Measurements from ENCODE around the gene NEMF.
"Not testable (repeated sequence)": the region's sequence is repeated elsewhere in the genome, so short reads cannot be mapped to it uniquely, and the experiment has no call there.

Gene NEMF

DNA sequence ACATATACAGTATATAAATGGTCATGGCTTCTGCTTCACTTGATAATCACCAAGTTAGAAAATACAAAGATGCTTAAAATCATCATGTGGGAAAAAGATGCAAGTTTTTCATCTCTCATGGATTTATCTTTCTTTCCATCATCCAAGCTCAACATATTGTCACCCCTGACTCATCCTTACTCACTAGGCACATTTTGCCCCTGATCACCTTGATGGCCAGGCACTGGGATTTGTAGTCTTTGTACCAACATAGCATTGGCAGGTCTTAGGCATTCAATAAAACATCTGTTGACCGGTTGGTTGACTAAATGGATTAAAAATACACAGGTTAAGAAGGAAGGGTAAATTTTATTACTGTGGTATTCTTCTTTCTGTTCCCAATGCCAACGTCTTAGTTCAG is 56.6 kb downstream of the NEMF start:
- DNase-seq = no peak

DNA sequence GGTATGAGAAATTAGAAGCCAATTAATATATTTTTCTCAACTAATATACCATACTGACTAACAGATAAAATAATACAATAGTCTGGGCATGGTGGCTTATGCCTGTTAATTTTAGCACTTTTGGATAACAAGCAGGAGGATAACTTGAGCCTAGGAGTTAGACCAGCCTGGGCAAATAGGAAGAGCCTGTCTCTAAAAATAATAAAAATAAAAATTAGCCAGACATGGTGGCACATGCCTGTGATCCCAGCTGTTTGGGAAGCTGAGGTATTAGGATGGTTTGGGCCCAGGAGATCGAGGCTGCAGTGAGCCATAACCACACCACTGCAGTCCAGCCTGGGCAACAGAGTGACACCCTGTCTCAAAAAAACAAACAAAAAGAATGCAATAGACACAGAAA is 60.0 kb downstream of the NEMF start:
- no peak for DNase-seq

DNA sequence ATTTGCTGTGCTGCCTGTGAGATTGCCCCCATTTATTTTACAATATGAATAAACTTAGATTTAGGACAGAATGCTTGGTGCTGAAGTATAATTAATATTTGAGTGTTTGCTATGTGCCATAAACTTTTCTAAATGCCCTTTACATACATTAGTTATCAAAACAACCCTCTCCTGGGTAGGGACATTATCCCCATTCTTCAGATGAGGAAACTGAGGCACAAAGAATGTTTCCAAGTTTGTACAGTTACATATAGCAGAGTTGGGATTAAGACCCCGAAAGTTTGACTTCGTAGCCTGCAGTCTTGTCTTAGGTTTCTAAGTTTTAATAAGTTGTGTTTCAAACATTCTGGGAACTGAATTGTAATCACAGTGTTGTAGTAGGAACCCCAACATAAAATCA is 66.3 kb downstream of the NEMF start:
- no peak for DNase-seq

DNA sequence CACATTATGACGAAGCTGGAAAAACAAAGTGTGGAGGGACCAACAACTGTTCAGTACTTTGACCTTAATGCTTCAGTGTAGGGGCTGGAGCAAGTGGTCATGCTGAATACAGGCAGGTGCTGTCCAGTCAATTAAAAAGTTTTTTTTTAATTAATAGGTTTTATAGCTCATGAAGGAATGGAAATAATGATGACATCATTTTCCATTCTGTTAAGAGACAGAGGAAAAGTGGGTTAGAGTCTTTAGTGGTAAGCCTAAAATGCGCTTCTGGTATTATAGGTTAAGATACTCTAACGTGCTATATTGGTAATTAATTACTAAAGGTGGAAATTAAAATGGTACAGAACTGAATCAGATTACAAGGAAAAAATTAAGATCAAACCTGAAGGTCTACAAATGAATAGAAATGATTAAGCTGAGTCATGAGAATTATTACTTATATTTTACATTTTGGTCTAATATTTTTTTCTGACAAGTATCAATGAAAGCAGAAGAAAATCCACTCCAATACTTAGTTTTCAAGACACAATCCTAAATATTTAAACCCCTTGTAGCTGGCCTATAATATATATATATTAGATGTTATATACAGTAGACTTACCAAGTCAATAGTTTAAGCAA is 69.1 kb downstream of the NEMF start:
- DNase-seq = no peak

DNA sequence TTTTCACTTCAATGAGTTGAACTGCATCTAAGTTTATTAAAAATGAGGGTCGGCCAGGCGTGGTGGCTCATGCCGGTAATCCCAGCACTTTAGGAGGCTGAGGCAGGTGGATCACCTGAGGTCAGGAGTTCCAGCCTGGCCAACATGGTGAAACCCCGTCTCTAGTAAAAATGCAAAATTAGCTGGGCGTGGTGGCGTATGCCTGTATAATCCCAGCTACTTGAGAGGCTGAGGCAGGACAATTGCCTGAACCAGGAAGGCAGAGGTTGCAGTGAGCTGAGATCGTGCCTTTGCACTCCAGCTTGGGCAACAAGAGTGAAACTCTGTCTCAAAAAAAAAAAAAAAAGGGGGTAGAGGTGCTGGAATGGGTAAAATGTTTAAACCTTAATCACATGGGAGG is 71.5 kb downstream of the NEMF start:
- not testable (repeated sequence) for DNase-seq

DNA sequence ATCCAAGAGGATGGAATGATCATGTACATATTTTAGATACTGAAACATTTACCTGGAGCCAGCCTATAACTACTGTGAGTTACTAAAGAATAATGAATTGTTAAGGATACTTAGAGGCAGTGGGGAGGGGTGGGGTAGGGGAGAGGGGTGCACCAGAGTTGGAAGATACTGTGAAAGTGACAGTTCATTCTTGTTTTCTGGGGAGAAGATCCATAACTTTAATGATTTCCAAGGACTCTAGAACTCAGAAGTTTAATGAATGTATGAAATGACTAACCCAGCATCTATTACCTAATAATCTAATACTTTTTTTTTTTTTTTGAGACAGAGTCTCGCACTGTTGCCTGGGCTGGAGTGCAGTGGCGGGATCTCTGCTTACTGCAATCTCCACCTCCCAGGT is 74.2 kb downstream of the NEMF start:
- no peak for DNase-seq

DNA sequence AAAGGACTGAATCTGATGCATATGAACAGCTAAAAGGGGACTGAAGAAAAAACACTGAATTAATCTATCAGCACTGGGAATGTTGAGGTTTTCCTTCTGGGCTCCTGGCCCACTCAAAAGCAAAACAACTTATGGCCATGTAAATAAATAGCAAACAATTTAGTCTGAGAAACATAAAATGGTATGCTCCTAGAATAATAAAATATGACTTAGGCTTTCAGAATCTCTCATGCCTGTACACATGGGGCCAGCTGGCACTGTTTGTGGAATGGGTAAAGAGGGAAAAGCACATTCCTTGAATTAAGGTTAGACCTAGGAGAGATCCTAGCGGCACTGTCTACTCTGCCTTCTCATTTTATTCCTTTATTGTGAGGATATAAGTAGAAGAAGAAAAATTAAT is 78.5 kb downstream of the NEMF start:
- DNase-seq = no peak

DNA sequence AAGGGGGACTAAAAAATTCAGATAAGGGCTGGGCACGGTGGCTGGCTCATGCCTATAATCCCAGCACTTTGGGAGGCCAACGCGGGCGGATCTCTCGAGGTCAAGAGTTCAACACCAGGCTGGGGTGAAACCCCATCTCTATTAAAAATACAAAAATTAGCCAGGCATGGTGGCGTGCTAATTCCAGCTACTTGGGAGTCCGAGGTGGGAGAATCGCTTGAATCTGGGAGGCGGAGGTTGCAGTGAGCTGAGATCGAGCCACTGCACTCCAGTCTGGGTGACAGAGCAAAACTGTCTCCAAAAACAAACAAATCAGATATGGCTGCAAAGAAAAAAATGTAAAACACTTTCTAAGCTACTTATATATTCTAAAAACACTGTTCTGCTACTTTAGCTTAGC is 80.9 kb downstream of the NEMF start:
- not testable (repeated sequence) for DNase-seq

DNA sequence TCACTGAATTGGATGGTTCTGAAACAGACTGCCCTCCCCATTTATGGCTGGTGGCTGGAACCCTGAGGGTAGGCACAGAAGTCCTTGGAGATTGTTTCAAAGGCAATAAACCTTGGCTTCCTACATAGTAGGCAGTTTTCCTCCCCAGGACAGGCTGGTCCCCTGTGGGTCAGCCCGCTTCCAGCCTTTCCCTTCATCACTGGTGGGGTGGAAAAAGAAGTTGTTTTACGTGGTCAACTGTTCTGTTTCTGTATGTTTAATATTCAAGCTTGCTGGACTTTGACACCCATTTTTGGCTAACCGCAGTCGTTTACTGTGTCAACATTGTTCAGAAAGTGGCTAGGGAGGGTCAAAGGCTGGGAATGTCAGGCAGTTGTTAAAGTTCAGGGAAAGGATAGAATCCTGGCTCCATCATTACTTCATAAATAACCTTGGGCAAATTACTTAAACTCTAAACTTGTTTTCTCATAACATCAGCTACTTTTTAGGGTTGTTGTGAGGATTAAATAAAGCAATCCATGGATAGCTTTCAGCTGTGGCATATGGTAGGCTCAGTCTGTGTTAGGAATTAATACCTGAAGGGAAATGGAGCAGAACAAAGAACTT is 82.3 kb downstream of the NEMF start:
- DNase-seq = no peak

DNA sequence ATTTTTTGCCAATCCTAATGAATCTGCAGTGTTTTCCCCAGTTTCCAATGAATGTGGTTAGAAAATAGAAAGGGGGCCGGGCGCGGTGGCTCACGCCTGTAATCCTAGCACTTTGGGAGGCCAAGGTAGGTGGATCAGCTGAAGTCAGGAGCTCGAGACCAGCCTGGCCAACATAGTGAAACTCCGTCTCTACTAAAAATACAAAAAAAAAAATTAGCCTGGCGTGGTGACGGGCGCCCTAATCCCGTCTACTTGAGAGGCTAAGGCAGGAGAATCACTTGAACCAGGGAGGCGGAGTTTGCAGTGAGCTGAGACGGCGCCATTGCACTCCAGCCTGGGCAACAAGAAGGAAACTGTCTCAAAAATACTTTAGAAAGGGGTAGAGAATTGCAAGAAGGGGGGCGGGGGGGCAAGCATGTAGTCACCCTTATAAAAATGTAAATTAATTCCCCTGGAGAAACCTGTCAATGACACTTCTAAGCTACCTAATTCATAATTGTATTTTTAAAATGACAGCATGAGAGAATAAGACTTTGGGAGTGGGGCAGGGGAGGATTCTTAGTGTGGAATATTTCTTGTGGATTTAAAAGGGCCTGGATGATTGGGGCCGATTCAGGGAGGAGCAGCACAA is 82.9 kb downstream of the NEMF start:
- no peak for DNase-seq

DNA sequence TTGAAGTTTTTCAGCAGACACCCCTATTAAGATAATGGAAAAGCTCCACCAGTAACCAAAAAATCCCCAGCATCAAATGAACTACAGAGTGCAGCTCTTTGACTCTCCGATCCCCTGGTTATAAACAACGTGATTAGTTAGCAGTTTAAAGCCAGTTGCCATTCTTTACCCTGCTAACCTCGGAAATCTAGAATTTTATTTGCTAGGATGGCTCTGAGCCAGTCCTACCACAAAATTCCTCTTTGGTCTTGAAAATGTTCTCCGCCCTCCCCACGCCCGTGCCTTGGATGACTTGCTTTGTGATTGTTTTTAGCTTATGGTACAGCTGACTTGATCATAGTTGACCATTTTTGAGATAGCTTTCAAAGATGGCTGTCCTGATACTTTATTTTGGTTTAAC is 83.4 kb downstream of the NEMF start:
- DNase-seq = no peak

DNA sequence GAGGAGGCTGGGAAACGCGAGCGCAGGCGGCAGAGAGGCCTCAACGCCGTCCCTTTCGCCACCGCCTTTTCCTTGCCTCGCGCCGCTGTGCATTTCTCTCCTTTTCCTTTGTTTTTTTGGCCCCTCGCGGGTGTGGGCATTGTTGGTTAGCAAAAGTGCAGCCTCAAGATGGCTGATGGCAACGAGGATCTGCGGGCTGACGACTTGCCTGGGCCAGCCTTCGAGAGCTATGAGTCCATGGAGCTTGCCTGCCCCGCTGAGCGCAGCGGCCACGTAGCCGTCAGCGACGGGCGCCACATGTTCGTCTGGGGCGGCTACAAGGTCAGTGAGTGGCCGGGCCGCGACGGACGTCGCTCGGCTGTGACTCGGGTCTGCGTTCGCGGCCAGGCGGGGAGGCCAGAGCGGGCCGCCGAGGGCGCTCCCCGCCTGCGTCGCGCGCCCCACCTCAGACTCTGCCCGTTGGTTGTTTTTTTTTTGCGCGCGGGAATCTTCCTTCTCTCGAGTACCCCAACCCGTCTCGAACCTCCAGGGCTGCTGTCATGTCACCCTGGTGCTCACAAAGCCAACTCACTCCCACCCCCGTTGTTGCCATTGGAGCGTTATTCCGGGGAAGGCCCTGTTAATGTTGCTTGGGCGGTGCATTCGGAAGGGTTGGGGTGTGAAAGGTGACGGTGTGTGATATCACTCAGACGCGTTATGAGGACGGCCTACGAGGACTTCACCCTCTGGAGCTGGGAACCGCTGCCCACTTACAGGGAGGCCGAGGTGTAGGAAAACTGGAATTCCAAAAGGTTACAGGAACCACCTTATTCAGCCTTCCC is 84.1 kb downstream of the NEMF start:
- peak; percentile 11 for DNase-seq

DNA sequence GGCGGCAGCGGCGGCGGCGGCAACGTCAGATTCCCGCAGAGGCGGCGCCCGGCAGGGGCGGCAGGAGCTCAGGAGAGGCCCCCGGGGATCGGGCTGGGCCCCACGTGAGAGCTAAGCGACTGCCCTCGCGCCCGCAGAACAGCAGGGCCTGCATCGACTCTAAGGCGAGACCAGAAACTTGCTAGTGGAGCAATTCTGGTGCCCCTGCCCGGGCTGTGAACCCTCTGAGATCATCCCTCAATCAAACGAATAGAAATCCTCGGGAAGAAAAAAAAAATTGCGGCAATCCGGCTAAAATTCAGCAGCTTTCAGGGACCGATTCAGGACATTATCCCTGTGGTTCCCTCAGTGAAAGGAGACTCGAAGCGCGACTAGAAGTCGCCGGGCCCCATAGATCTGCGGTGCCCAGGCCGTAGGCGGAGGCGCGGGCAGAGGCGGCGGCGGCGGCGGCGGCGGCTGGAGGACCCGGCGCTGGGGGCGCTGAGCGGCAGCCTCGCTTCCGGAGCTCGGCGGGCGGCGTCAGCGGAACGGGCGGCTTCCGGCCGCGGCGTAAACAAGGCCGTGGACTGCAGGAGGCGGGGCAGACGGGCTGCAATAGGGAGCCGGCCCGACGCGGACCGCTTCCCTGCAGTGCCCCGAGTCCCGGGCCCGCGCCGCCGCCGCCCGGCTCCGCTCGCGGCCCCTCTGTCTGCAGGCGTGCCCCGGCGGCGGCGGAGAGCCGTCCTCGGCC is 84.9 kb downstream of the NEMF start, which contains the start of gene KLHDC2:
KLHDC2 (plus strand) TSS at position 583 of the 730 bp plus-strand sequence. CDS start 316 bp downstream, outside the sequence.
- peak; percentile 90 for DNase-seq

DNA sequence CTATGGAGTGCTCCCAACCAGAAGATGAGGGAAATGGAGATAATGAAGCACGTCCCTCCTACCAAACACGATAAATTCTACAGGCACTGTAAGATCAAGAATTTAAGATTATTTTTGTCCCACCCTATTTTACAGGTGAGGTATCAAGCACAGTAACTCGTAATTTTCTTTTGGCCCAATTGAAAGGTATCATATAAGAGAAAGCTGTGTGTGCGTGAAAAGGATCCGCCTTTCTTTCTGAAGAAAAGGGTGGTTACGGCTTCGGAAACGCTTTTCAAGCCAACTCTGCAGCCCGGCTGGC is 85.4 kb downstream of the NEMF start:
- no peak for DNase-seq

DNA sequence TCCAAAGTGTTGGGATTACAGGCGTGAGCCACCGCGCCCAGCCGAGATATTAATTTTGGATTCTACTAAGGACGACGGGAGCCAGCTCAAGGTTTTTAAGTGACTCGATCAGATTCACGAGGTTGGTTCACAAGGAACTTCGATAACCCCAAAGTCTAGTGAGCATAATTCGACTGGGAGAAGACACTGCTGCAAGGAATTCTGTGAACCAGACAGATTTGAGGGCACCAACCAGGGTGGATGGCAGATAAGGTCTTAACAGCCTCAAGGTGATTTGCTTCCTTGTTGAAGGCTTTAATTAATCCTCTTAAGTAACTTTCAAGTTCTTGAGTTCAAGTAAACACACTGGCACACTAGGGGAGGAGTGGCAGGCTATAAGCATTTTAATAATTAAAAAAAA is 85.7 kb downstream of the NEMF start:
- DNase-seq = no peak

DNA sequence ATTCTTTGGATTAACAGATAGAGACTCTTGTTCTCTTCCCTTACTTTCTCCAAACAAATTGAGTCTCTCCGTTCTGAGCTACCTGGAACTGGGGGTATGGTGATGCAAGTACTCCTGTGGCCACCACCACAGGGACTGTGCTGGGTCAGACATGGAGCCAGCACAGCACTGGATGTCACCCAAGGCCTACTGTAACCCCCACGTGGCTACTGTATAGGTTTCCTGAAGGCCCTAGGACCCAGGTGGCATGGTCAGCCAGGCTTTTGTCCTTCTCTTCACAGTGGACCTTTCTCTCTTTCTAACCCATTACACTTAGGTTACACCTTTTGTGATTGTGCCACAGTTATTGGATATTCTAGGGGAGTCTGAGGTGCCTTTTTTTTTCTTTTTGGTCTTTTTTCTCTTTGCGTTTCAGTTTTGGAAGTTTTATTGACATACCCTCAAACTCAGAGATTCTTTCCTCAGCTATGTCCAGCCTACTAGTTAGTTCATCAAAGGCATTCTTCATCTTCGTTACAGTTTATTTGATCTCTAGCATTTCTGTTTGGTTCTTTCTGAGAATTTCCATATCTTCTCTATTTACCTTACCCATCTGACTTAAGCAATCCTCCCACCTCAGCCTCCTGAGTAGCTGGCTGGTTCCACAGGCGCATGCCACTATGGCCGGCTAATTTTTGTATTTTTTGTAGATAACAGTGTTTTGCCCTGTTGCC is 90.6 kb downstream of the NEMF start:
- no peak for DNase-seq

DNA sequence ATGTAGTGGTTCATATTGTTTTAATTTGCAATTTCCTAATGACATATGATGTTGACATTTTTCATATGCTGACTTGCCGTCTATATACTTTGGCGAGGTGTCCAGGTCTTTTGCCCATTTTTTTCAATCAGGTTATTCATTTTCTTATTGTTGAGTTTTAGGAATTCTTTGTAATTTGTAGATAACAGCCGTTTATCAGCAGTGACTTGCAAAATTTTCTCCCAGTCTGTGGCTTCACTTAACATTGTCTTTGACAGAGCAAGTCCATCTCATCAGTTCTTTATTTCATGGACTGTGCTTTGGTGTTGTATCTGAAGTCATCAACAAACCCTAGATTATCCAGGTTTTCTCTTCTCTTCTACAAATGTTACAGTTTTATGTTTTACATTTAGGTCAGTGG is 97.2 kb downstream of the NEMF start:
- DNase-seq = no peak

DNA sequence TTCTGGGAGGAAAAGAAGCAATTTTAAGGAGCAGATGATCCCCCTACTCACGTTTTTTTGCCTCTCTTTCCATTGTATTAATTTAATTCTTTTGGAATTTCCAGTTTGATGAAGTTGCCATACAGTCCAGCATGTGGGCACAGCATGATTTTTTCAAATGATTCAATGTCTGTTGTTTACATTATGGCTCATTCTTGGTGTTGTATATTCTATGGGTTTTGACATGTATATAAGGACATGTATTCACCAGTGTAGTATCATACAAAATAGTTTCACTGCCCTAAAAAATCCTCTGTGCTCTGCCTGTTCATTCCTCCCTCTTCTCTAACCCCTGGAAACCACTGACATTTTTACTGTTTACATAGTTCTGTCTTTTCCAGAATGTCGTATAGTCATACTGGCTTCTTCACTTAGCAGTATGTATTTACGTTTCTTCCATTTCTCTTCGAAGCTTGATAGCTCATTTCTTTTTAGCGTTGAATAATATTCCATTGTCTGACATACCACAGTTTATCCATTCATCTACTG is 98.0 kb downstream of the NEMF start:
- DNase-seq = no peak

DNA sequence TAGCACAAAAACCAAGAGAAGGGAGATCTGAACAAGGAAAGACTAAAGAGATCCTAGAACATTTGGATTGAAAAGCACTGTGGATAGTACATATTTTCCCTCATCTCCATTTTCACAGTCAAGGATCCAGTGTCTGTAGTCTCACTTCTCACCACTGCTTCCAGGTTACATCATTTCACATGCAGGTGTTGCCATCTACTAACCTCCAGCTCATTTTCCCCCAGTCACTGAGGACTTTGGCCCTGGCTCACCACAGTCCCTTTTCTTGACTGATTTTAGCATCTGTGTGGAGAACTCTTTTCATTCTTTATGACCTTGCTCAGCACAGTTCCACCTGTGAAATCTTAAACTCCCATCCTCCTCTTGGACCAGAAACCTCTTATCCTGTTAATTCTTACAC is 106.1 kb downstream of the NEMF start:
- DNase-seq = not testable (repeated sequence)

DNA sequence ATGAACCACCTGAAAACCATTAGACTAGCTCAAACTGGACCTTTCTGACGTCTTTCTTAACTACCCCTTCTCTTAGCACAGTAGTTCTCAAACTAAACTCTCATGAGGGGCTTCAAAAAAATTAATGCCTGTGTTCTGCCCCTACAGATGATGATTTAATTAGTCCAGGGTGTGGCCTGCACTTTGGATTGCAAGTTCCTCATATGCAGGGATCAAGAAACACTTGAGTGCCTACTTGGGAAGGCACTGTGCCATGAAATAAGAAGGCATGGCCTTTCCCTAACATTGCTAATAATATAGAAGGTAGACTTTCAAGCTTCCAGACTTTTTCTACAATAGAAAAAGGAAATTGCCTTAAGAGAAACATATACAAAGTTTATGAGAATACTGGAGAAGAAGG is 107.4 kb downstream of the NEMF start:
- DNase-seq = no peak

DNA sequence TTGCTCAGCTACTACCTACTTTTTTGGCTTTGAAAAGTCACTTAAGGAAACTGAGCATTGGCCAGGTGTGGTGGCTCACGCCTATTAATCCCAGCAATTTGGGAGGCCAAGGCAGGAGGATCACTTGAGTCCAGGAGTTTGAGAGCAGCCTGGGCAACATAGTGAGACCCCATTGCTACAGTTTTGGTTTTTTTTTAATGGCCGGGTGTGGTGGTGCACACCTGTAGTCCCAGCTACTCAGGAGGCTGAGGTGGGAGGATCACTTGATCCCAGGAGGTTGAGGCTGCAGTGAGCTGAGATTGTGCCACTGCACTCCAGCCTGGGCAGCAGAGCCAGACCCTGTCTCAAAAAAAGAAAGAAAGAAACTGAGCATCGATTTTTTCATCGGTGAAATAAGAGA is 116.9 kb downstream of the NEMF start:
- not testable (repeated sequence) for DNase-seq

DNA sequence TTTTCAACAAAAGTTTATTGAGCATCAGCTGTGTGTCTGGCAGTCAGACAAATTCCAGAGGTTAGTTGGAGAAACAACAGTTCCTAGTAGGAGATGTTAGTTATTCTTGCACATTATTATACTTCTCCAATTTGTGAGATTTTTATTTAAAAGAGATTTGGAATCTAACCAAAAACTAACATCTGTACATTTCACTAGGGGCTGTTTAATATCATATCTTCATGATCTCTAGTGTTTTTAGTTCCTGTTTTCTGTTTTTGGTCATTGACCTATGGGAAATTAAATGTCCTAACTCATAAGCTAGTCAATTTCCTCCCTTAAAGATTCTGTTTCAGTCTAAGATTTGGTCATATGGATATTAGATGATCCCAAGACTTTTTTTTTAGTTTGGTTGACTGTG is 118.8 kb downstream of the NEMF start:
- no peak for DNase-seq

Data from NCI-H1436 (cell line).